ENCODE data around the gene STARD7.

STARD7 gene

DNA sequence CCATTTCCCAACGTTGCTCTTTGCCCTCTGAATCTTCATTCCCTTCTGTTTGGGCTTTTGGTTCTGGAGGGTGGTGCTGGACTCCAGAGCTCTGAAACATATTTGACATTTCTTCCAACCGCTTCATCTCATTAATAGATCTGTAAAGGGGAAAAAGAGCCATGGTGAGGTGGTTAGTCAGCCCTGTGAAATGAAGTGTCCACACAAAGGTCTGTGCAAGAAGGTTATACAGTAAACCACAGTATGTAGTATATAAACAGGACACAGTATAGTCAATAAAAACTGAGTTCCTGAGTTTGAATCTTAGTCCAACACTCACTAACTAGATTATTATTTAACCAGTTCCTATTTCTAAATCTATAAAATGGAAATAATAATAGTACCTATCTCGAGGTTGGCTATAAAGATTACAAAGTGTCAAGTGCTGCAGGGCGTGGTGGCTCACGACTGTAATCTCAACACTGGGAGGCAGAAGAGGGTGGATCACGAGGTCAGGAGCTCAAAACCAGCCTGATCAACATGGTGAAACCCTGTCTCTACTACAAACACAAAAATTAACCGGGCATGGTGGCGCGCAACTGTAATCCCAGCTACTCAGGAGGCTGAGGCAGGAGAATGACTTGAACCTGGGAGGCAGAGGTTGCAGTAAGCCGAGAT, 13.1 kb downstream of the STARD7 start:
- DNase-seq, result no peak

DNA sequence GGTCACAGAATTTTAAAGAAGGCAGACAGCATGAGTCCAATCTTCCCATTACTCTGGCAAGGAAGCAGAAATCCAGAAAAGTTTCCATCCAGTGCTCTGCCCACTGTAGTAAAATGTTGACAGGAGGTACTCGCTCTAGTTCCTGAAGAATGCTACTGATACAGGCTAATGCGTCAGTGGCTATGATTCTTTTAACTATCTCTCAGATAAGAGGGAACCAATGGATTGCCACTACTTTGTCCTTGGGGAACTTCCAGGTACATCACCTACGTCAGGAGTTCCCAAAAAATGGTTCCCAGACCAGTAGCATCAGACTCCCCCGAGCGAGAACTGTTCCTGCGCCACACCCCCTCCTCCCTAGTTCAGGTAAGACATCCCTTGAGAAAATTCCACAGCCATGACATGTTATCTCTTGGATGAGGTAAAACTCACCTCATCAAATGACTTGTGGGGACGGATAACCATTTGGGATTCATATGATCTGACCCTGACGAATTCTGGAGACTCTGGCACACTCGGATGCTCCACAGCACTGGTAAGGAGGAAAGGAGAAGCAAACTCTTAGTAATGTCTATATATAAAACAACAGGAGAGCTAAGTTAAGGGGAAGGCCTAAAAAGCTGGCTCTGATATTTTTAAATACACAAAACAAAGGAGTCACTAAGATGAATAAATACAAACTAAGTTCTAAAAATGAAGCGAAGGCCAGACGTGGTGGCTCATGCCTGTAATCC, 16.5 kb downstream of the STARD7 start:
- DNase-seq, result no peak

DNA sequence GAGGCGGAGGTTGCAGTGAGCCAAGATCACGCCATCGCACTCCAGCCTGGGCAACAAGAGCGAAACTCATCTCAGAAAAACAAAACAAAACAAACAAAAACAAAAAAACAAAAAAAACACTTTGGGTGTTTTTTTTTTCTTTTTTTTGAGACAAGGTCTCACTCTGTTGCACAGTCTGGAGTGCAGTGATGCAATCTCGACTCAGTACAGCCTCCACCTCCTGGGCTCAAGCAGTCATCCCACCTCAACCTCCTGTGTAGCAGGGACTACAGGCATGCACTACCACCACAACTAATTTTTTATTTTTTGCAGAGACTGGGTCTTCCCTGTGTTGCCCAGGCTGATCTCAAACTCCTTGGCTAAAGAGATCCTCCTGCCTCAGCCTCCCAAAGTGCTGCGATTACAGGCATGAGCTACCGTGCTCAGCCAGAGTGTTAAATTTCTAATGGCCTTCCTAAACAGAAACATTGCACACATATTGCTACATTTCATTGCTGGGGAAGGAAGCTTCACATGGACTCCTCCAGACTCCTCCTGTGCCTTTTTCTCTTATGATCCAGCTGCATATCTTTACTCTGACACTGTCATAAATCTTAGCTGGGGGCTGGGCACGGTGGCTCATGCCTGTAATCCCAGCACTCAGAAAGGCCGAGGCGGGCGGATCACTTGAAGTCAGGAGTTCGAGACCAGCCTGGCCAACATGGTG, 19.7 kb downstream of the STARD7 start:
- DNase-seq, result no peak

DNA sequence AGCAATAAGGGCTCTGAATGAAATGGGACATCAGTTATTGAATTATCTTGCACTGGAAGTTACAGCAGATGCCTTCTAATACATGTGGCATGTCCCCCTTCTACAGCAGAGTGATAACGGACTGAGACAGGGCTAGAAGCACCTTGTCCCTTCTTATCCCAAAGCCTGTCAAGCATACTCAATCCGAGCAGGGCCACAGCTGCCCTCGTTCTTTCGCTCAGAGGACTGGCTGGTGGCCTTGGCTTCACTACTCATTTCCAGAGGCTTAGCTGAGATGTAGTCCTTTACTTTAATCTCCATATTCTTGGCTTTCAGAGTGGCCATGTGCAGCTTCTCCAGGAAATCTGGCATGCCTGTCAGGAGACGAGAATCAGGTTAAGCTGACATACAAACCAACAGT, 22.1 kb downstream of the STARD7 start:
- no peak for DNase-seq

DNA sequence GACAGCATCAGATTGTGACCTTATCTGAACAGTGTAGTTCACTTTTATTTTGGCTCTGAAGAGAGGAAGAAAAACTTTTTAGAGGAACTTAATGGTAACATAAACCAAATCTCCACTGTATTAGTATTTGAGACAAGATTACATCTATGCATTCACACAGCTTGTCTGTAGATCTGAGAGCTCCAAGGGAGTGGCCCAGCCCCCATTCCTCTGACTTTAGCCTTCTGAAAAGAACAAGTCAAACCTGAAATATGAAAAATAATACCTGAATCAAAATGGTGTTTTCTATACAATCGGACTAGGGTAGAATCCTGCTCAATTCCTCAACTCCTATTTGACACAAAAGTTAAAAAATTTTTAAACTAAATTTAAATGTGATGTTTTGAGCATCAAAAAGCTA, 23.1 kb downstream of the STARD7 start:
- DNase-seq, result no peak

DNA sequence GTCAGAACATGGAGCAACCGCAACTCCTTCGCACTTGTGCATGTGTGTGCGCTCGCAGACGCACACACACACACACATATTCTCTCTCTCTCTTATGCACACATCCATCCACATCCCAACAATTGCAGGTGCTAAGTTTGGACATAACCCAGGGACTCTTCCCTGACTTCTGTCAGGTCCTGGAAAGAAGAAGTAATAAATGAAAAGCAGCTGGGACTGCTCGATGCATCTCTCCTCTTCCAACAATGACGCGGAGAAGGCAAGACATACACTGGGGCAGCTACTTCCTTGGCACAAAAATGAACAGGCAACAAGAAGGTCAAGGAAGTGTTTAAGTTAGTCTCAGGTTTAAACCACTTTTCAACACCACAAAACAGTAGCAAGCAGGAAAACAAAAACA, 23.6 kb downstream of the STARD7 start:
- DNase-seq, result no peak

DNA sequence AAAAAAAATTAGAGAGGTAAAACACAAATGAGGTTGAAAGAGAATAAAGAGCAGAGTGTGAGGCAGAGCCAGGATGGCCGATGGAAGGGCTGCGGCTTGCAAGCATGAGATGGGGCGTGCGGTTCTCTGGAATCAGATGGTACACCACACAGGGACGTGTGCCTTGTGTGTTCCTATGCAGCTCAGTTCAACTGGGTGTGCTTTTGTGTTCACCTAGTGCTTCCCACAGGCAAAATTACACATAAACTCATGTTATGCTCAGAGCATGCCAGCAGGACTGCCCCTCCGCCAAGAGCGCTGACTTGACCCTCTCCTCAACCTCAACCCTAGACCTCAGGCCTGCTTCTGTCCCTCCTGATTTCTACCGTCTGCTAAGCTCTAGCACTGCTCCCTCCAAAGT, 24.4 kb downstream of the STARD7 start:
- DNase-seq, result no peak

DNA sequence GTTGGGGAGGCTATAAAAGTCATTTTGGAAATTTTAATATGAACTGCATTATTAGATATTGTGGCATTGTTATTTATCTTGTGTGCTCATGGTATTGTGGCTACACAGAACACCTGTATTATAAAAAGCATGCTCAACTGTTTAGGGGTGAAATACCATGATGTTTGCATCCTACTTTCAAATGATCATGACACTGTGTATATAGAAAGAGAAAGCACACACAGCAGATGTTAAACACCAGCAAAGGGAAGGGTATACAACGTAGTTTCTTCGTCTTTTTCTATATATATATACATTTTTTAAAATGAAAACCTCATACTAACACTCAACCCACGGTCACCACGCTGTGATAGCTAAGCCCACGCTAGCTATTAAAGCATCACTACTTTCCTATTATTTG, 27.1 kb downstream of the STARD7 start:
- DNase-seq, result no peak

DNA sequence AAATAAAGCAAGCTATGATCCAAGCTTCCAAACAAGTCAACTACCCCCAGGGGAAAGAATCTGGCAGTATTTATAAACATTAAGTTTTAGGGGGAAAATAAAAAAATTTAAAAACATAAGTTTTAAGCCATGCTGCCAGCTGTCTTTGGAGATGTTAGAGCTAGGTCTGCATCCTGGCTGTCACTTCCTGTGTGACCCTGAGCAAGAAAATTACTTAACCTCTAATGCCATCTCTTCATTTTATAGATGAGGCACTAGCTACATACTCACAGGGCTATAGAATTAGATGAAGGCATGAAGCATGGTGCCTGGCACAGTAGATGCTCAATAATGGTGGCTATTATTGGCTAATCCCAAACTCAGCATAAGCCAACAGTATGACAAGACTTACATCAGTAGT, 28.1 kb downstream of the STARD7 start:
- DNase-seq, result no peak

DNA sequence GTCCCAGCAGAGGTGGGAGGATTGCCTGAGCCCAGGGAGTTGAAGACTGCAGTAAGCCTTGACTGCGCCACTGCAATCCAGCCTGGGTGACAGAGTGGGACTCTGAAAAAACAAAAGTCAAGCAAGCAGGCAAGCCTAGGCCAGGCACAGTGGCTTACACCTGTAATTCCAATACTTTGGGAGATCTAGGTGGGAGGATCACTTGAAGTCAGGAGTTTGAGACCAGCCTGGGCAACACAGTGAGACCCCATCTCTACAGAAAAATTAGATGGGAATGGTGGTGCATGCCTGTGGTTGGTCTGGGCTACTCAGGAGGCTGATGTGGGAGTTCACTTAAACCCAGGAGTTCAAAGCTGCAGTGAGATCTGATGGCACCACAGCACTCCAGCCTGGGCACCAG, 28.6 kb downstream of the STARD7 start:
- DNase-seq, result no peak

DNA sequence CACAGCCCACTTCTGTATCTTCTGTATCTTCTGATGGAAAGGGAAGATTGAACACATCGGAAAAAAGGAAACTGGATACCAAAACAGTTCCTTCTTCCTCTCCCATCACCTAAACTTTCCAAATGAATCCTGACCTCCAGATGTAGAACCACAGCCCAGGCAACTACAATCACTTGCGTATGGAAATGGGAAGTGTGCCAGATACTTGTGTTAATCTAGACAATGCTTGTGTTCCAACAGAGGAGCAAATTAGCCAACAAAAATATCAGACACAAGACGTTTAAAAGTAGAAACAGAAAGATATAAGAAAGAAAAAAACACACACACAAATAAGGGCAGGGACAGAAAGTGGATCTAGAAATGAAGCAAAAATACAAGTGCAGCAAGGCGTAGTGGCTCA, 32.0 kb downstream of the STARD7 start:
- no peak for DNase-seq

DNA sequence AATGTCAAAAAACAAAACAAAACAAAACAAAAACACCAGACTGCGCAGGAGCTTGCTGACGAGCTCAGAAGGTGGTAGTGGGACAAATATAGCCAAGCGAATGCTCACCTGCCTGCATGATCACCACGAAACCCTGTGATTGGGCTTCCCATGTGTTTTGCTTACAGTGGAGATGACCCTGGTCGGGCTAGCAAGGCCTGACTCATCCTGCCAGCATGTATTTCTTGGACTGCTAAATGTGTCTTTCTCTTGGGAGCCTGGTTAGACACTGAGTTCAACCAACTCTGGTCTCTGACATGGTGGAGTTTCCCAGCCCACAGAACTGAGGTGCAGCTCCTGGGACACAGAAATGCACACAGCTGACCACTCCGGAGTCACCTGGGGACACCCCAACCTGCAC, 32.7 kb downstream of the STARD7 start:
- DNase-seq, result no peak

DNA sequence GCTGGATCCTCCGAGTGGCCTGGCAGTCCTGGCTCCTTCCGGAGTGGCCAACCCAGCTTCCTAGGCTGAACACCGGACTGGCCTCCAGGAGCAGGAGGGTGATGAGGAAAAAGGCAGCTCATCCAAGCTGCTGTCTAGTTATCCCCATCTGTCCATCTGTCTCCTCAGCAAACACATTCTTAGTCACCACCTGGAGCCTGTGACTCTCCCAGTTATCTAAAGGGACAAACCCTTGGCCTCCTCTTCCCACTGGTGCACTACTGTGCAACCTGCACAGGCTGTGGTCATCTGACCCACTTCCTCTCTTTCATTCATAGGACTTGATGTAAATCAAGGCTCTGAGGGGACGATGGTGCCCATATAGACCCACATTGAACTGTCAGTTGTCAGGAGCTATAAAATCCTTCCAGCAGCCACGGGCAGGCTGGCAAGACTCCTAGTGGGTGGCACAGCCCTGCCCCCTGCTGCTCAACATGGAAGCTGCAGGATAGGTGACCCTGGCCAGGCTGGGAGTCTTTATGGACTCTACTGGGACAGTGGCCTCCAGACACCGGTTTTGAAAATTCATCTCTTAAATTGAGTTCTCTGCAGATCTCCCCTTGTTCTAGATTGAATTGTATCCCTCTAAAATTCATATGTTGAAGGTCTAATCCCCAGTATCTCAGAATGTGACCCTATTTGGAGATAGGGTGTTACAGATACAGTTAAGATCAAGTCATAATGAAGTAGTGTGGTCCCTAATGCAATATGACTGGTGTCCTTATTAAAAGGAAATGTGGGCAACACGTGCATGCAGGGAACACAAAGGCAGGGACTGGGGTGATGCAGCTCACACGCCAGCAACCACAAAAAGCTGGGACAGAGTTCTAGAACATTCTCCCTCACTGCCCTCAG, 34.1 kb downstream of the STARD7 start:
- DNase-seq, result no peak

DNA sequence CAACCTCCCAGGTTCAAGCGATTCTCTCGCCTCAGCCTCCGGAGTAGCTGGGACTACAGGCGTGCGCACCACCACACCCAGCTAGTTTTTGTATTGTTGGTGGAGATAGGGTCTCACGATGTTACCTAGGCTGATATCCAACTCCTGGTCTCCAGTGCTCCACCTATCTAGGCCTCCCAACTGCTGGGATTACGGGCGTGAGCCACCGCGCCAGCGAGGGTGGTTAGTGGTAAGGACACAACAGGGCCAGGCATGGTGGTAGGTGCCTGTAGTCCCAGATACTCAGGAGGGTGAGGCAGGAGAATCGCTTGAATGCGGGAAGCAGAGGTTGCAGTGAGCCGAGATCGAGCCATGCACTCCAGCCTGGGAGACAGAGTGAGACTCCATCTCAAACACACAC, 36.8 kb downstream of the STARD7 start:
- no peak for DNase-seq

DNA sequence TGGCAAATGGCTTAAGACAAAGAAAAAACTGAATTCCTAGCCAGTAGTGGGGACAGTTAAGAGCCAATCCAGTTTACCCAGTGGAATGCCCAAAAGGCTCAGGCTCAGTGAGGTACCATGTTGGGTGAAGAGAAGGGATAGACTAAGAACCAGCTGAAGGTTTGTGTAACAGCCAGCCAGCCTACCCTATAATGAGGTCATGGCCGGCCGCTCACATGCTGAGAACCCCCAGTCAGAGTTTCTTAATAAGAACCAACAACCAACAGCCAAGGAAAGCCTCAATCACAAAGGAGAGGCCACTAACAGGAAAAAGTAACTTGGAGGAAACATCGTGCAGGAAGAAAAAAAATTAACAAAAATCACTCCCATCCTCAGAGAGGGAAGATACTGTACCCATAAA, 38.0 kb downstream of the STARD7 start:
- no peak for DNase-seq

DNA sequence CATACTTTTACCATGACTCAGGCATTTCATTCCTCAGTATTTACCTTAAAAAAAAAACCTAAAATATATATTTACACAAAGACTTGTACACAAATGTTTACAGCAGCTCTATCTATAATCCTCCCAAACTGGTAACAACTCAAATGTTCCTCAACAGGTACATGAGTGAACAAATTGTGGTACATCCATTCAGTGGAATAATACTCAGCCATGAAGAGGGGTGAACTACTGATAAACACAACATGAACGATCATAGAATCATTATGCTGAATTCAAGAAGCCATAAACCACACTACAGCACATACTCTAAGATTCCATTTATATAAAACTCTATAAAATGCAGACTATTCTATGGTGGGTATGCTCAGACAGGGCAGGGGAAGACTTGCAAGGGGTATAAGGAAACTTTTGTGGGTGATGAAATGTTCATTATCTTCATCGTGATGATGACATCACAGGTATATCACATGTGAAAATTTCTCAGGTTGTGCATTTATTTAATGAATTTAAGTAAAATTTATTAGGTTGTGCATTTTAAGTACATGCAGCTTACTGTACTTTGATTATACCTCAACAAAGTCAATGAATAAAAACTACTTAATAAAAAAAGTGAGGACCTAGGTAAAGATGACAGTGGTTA, 38.6 kb downstream of the STARD7 start:
- DNase-seq, result no peak

DNA sequence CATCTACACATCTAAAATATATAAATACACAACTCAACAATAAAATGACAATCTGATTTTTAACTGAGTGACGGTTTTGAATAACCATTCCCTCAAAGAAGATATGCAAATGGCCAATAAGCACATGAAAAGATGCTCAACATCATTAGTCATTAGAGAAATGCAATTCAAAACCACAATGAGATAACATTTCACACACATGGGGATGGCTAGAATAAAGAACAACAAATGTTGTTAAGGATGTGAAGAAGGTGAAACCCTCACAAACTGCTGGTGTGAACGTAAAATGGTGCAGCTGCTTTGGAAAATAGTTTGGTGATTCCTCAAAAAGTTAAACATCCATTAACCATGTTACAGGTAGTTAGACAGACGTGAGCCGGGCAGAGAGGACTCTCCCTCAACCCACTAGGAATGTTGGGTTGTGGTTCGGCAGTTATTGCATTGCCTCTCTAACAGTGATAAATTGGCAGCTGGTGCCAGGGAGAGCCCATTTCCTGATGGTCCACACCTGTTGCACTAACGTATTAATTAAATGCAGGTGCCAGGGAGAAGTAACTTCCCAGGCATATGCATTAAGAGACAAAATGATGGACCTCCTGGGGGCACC, 41.1 kb downstream of the STARD7 start:
- DNase-seq, result no peak

DNA sequence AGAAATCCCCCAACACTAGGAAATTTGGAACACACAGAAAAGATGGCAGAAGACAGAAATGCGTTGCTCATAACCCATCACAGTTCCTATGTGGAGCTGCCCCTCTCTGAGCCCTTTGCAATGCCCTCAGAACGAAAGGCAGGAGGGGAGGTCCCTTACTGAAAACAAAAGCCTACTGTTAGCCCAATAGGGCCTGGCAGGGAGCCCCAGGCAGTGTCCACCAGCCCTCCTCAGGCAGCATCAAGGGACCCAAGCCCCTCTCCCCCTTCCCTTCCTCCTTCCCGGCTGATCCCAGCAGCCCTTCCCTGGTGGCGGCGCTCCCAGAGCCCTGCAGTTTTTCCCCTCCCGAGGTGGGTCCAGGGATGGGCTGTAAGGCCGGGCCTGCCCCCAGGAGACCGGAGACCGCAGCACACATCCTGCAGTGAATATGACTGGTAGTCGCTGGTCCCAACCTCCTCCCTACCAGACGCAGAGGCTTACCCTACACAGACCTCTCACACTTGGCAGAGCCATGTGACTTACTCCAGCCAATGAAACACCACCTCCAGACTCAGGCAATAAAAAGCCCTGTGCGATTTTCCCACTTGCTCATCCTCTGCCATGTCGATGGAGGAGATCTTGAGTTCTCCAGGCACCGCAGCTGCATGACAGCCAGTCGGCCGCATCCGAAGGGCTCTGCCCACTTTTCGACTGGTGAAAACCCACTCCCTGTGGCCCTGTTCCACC, 44.0 kb downstream of the STARD7 start:
- DNase-seq, result no peak

DNA sequence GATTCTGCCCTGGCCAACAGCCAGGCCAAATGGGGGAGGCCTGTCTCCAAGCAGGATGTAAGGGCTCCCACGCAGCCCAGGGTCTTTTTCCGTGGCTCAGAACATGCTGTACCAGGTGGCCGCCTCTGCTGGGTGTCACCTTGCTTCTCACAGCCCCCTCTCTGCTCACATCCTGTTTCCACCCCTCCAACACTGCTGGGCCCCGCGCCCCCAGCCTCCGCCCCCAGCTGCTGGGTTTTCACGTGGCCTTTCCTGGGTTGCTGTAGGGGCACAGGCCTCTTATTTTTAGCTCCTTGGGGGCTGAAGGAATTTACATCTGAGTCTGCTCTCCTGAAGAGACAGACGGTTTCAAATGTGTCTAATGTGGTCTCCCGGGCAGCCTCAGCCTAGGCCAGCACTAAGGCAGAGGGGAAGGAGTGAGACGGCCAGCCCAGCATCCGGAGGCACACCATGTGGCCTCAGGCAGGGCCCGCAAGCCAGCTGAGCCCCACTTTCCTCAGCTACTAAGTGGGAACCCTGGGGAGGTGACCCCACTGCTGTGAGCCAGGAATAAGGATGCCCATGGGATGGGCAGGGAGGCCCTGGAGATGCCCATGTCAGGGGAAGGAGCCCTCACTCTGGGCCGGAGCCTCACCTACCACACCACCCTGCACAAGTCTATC, 44.7 kb downstream of the STARD7 start:
- no peak for DNase-seq

DNA sequence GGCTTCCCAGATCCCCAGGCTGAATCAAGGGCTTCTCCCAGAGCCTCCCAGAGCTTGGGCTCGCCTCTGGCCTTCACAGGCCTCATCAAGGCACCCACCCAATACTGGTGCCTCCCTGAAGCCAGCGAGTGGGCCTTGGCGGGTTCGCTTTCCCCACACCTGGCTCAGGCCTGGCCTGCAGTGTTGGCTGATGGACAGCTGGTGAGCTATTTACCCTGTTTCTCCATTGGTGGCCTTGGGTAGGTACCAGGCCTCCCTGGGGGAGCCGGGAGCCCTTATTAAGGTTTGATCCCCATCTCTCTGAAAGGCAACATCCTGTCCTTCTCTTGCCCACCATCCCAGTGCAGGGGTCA, 45.2 kb downstream of the STARD7 start:
- no peak for DNase-seq

DNA sequence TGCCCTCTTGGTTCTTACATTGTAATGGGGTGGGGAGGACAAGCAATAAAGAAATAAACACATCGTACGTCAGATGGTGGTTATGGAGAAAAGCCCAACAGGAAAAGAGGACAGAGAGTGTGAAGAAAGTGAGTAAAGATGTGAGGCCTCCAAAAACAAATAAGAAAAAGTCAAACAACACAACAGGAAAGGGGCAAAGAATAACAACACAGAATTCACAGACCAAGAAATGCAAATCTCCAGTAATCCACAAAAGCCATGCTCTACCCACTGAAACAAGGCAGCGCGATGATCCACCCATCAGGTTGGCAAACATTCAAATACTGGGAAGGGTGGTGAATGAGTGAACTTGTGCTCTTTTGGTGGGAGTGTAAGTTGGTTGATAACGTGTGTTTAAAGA, 46.7 kb downstream of the STARD7 start:
- DNase-seq, result no peak

Measured in NCI-H748 treated with DMSO at 0.1 percent for 48 hours (cell line).